GM19324 (cell line): ENCODE measurements around the gene TSPAN10.
A peak's percentile ranks its signal among the peaks of the same experiment; 100 is the strongest.
"Not testable (repeated sequence)": the region's sequence is repeated elsewhere in the genome, so short reads cannot be mapped to it uniquely, and the experiment has no call there.

Source experiments
- ATAC-seq: cut with Tn5 transposase; IDR thresholded peaks from one replicate; pipeline ENCODE4 v1.9.1; 2021; ENCODE audit warnings: mild to moderate bottlenecking, moderate library complexity; ENCODE audit not compliant: unreplicated experiment, low FRiP score

TSPAN10 gene

GRCh38 chr17:81659038-81659437, 22.0 kb downstream of the TSPAN10 start:
- ATAC-seq = no peak

- no peak for ATAC-seq
Measured at GRCh38 chr17:81660441-81660840, 23.4 kb downstream of the TSPAN10 start.

DNA sequence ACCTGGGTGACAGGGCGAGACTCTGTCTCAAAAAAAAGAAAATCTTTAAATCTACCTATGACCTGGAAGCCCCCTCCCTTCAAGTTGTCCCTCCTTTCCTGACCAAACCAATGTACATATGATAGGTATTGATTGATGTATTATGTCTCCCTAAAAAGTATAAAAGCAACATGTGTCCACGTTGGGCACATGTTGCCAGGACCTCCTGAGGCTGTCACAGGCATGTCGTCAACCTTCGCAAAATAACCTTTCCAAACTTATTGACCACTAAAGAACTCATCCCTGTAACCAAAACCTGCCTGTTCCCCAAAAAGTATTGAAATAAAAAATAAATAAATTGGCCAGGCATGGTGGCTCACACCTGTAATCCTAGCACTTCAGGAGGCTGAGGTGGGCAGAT, 25.0 kb downstream of the TSPAN10 start:
- ATAC-seq = no peak

DNA sequence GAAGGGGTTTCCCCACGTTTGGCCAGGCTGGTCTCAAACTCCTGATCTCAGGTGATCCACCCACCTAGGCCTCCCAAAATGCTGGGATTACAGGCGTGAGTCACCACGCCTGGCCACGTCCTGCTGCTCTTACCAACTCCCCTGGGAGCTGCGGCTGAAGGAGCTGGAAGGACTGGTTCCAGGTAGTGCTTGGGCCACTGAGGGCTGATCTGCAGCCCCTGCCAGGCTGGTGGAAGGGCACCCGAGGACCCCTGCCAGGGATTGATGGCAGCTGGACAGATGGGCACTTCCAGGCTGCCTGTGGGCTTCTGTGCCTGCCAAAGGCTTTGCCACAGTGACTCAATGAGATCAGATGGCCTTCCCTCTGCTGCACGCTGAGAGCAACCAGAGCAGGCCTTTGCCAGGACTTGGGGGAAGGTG, 27.1 kb downstream of the TSPAN10 start:
- ATAC-seq = no peak

DNA sequence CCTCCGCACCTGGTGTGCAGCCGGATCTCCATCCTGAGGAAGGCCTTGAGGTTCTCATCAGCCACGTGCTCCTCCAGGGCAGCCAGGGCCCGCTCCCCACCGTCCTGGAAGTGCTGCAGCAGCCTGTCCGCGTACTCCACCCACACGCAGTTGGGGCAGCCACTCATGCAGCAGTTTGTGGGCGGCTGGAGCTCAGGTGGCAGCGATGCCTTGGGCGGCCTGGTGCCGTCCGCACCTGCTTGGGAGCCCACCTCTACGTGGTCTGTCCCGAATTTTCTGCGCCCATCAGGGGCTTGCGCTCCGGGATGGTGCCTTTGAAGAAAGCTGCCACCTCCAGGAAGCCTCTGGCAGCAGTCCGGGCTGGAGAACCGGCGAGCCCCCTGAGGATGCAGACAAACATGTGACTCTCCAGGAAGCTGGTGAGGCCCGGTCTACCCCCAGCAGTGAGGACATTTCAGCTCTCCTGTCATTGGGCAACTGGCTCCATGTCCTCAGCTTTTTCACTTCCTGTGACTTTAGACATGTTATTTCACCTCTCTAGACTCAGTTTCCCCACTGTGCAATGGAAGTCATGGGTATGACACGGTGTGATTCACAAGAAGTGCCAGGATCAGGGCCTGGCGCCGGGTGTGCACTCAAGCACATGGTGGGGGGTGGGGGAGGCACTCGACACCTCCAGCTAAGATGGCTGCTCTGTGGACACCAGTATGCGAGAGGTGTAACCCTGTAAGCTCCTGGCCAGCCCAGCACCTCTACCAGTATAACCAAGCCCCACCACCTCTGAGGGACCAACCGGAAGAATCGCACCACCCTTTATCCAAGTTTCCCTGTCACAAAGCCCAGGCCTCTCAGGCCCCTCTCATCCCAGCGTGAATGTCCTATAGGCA, 28.5 kb downstream of the TSPAN10 start:
- ATAC-seq = no peak

GRCh38 chr17:81666092-81666341, 29.0 kb downstream of the TSPAN10 start:
- ATAC-seq = peak; percentile 12

DNA sequence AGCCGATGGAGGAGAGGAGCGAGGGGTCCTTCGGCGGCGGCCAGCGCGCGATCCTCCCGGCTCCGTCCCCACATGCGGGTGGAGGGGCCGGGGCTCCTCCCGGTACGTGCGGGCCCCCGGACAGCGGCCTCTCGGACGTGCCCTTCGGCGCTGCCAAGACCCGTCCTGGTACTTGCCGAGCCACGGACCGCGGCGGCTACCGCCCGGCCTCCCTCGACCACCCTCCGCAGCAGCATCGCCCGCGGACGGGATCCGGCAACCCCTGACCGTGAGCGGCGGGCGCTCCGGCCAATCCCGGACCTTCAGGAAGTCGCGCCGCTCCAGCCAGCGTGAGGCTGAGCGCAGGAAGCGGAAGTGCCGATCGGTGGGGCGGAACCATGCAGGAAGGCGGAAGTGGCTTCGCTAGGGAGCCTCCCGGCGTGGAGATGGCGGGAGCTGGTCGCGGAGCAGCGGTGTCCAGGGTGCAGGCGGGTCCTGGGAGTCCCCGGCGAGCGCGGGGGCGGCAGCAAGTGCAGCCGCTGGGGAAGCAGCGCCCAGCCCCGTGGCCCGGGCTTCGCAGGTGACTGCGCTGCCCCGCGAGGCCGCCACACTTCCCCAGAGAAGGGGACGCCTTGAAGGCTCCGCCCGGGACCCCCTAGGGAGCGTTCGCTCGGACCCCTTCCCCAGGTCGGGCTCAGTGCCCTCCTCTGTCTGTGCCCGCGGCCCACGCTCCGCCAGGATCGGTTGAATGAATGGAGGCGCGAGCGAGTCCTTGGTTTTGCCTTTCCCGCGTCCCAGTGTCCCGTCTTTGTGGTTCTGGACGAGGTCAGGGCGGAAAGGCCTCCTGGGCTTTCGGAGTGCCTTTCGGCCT, 29.6 kb downstream of the TSPAN10 start, which contains the start of the genes CCDC137 and OXLD1:
Gene CCDC137, plus strand, starts transcription at position 396 of the 850 bp plus-strand sequence. Its CDS starts 30 bp downstream, at position 426.
Gene OXLD1, minus strand, starts transcription at position 264 of the 850 bp plus-strand sequence. Its CDS starts 28 bp downstream, at position 236.
- peak; percentile 93 for ATAC-seq

GRCh38 chr17:81667754-81668153, 30.8 kb downstream of the TSPAN10 start:
- ATAC-seq = no peak

GRCh38 chr17:81672504-81672903, 35.5 kb downstream of the TSPAN10 start:
- ATAC-seq = no peak

DNA sequence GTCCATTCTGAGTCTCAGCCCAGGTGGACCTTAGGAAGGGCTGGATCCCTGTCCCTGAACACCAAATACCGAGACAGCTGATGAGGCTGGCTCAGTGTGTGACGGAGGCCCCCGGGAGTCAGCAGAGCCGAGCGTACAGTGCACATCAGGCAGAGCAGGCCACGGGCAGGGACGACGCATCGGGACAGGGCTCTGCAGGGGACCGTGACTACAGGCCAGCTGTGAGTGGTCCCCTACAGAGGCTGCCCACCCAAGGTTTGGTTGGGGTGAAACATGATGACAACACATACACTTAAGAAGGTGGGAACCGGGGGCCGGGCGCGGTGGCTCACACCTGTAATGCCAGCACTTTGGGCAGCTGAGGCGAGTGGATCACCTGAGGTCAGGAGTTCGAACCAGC, 36.0 kb downstream of the TSPAN10 start:
- ATAC-seq = no peak

GRCh38 chr17:81673561-81674258, 36.7 kb downstream of the TSPAN10 start:
- no peak for ATAC-seq

- not testable (repeated sequence) for ATAC-seq
Measured at GRCh38 chr17:81675515-81676221, 38.7 kb downstream of the TSPAN10 start.

- no peak for ATAC-seq
Measured at GRCh38 chr17:81676906-81677305, 39.9 kb downstream of the TSPAN10 start.

DNA sequence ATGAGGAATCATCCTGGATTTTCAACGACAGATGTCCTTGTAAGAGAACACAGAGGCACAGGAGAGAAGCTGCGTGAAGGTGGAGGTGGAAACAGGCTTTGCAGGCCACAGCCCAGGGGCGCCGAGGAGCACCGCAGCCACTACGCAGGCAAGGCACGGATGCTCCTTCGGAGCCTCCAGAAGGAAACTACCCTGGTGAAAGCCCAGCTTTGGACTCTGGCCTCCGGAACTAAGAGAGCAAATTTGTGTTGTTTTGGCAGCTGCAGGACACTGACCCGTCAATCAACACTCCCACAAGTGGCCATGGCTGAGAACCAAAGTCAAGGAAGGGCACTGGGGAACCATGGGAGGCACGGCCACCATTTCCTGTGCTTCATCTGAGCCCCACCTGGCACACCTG, 43.2 kb downstream of the TSPAN10 start:
- ATAC-seq = no peak

- ATAC-seq = no peak
Measured at GRCh38 chr17:81681672-81682071, 44.7 kb downstream of the TSPAN10 start.

GRCh38 chr17:81682565-81683207, 45.7 kb downstream of the TSPAN10 start:
- ATAC-seq = no peak

DNA sequence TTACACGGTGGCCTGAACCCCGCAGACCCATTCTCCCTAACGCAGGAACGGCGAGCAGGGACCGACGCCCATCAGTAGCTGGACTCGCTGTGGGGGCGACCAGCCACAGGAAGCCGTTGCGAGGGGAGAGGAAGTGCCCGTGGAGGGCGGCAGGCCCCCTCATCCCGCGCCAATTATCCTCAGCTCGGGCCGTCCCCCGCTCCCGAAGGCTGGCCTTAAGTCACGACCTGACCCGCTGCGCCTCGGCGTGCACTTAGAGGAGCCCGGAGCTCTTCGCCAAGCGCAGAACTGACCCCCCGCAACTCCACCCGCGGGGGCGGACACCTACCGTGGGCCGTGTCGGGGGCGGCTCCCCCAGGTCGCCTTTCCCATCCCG, 46.2 kb downstream of the TSPAN10 start:
- ATAC-seq = no peak

DNA sequence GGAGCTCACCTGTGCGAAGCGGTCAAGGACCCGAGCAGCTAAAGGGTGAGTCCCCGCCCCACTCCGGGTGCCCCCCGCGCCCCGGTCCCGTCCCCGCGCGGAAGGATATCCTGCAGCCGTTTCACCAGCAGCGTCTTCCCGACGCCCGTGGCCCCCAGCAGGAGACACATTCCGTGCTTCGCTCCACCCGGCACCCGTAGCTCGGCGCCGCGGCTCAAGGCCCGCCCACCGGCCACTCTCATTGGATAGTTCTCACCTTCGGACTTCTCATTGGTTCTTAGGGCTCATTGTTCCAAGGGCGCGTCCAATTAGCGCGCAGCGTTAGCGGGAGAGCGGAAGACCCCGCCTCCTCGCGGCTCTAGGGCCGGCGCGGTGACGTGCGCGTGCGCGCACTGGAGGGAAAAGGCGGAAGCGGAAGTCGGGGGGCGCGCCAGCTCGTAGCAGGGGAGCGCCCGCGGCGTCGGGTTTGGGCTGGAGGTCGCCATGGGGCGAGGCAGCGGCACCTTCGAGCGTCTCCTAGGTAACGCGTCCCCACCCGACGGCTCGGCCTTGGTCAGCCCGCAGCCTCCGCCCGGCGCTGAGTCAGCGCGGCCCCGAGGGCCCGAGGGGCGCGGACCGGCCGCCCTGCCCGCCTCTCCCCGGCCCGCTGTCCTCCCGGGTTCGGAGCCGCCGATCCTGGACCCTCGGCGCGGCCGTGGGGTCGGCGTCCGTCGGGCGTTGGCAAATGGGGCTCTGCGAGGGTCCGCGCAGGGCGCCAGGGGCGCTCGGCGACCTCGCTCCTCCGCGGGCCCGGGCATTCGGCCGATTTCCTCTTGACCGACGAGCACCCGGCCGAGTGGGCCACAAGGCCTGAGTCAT, 46.8 kb downstream of the TSPAN10 start, which contains the start of the genes ARL16 and HGS:
Gene ARL16, minus strand, starts transcription at position 214 of the 858 bp plus-strand sequence. Its CDS starts 44 bp downstream, at position 170.
Gene HGS, plus strand, starts transcription at position 428 of the 858 bp plus-strand sequence. Its CDS starts 56 bp downstream, at position 484.
- peak; percentile 96 for ATAC-seq
